ENCODE data around the gene SPPL3.
"Not testable (repeated sequence)": the region's sequence is repeated elsewhere in the genome, so short reads cannot be mapped to it uniquely, and the experiment has no call there.

Gene SPPL3

DNA sequence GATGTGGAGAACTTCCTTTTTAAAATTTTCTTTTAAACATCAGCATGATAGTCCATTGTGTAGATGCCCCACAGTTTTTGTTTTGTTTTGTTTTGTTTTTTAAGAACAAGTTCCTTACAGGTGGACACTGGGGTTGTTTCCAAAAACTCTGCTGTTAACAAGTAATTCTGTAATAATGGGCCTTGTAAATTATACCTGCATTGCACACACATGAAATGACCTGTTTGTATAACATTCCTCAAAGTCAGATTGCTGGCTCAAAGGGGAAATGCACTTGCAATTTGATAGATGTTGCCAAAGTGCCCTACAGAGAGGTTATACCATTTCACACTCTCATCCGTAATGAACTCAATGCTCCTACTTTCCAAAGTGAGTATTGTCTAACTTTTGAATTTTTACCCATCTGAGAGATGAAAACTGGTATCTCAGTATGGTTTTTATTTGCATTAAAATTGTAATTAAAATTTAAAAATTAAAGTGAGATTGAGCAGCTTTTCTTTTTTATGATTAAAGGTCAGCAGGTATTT lies 89.2 kb downstream of the SPPL3 start:
- DNase-seq, result no peak

DNA sequence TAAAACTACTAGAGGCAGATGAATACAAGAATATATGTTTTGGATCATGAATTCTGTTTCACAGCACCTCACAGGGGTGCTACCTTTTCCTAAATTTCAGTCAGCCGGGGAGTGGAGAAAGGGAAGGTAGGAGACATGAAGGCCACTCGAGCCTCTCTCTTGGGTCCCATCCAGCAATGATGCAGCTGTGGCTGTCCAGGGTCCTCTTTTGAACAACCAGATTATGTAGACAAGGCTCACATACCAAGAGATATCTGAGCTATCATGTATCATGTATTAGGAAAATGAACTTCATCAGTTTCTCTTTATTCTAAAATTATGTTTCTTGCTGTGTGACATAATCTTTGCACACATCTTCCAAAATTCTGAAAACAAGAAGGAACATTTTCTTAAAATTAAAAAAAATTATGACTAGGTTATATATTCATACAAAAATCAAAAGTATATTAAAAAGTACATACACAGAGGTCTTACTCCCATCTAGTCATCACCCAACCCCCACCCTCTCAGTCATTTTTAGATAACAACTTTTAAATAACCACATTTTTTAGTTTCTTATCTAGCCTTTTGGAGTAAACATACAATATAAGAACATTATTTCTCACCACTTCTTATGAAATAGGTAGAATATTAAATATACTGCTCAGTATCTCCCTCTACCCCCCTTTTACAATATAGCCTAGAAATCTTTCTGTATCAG lies 89.8 kb downstream of the SPPL3 start:
- DNase-seq, result no peak

DNA sequence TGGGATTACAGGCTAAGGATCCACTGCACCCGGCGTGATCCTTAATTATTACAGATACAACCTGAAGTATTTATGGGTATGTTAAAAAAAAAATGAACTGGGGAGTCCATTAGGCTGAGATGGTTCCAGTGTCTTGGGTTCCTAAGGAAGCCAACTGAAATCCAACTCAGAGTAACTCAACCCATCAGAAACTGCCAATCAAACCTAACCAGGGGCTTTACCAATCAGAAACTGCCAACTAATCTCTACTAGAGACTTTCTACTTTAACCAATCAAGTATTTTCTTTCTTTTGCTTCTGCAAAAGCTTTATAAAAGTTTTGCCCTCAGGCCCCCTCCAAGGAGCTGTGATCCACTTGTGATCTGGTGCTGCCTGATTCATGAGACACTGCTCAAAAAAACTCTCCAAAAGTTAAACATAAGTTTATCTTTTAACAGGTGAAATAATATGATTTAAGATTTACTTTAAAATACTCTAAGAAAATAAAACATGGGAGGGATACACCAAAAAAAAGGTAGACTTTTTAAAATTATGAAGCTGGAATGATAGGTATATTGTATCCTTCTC lies 90.5 kb downstream of the SPPL3 start:
- DNase-seq, result no peak

DNA sequence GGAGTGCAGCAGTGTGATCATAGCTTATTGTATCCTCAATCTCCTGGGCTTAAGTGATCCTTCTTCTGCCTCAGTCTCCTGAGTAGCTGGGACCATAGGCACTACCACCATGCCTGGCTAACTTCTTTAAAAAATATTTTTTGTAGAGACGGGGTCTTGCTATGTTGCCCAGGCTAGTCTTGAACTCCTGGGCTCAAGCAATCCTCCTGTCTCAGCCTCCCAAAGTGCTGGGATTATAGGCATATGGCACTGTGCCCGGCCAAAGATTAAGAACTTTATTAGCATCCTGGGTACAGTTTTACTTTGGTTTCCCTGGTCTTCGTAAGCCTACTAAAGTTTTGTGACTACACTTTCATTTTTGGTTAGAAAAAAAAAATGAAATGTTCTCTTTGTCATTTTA lies 94.1 kb downstream of the SPPL3 start:
- no peak for DNase-seq

DNA sequence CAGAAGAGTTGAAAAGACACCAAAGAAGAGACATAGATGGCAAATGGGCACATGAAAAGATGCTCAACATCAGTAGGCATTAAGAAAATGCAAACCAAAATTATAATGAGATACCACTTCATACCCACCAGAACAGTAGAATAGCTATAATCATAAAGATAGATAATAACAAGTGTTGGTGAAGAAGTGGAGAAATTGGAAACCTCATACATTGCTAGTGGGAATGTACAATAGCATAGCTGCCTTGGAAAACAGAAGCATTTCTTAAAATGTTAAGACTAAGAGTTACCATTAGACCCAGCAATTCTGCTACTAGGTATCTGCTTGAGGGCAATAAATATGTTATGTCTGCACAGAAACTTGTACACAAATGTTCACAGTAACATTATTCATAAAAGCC lies 99.7 kb downstream of the SPPL3 start:
- DNase-seq, result no peak

DNA sequence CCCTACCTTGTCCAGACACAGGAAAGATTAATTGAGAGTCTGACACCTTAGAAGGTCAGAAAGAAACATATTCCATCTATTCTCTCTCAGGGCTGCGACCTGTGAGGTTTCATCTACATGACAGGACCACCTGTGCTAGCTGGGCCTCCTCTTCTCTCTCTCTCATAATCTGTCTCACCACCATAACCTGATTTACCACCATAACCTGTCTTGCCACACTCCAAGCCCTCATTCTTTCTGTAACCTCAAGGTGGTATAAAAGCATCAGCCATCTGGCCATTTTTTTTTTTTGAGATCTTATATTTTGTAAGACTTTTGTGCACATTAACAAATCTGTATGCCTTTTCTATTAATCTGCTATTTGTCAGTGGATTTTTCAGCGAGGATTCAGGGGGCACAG lies 103.0 kb downstream of the SPPL3 start:
- no peak for DNase-seq

DNA sequence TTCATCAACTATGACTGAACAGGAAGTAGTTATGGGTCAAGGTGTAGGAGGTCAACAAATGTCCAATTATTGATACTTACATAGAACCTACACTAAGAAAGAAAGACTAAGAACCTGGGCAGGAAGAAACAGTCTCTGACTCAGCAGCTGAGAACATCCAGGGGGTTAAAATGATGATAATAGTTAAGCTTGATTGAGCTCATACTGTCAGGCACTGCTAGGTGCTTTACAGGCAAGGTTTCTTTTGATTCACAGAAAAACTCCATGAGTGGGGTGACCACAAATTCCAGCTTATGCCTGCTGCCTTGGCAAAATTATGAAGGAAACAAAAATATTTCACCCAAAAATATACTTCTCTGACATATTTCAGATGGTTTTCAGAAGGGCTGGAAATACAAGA lies 103.5 kb downstream of the SPPL3 start:
- no peak for DNase-seq

DNA sequence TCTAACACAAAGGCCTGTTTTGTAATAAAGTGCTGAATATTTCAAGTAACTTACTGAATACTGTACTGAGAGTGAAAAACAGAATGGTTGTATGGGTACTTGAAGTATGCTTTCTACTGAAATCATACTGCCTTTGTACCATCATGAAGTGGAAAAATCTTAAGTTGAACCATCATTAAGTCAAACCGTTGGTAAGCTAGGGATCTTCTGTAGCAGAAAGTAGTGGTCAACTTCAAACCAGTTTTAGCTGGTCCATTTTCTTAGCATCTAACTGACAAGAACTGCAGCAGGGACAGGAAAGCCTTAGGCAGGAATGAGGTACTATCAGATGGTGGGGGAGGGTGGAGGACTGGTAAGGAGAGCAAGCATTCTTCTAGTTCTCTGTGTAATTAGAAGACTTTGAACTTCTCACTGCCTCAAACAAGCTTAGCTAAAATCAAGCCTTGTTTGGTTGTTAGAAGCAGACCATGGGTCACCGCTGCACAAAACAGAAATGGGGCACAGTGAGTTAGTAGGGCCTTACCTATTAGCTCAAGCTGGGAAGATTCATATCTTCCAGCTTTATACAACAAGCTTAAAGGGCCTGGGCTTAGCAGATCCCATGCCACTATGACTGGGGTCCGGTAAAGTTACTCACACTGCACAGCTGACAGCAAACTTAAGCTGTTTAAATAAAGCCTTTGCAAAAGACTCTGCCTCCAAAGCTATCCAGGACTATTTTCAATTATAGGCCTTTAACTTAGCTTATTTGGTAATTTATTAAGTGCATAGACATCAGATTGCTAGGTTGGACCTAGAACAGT lies 104.7 kb downstream of the SPPL3 start:
- no peak for DNase-seq

DNA sequence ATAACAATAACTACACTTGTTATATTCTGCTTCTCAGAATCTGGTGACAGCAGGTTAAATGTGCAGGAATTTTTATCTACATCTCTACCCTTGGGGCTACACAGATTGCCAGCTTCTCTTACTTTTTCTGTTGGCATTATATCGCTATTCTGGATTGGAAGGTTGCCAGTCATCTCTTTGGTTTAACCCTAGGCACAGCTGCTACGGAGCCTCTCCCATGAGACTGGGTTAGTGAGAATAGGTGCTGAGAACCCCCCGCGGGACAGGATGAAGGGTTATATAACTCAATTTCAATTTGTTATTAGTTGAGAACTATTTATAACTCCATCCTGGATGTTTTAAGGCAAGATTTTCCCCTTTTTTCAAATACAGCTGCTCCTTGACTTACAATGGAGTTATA lies 105.5 kb downstream of the SPPL3 start:
- DNase-seq, result no peak

DNA sequence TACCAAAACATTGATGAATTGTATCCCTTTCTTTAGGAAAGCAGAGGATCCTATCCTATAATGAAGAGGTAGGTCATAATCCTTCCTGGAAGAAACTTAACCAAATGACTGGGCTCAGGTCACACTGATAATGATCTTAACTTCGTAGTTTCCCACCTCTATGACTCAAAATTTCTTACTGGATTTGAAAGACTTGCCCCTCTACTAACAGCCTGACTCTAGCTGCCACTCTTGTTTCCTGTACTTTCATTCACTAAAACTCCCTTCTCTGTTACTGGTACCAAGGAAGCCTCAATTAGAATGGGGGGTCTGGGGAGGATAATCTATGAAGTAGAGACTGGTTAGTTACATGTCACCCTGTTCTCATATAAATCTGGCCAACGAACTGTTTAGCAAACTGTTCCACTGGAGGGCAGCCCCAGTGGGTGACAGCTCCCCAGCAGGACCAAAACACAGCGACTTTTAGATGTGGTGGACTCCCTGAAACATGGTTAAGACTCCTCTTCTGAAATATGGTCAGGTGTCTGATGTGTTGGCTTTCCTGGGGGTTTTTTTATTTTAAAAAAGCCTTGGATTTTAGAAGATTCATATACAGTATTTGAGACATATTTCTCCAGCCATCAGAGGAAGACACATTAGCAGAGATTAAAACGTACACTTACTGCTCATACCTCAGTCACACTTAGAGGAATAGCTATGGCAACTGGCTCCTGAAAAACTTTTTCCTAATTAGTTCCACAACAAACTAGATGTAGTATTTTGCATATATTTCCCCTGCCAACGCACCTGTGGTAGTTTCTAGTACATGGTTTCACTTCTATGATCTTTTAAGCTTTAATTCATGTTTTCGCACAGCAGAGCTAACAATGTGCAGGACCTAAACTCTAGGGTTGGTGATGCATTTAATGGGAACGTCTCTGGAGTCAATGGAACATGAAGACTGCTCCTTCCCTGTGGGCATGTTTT lies 106.2 kb downstream of the SPPL3 start:
- no peak for DNase-seq

DNA sequence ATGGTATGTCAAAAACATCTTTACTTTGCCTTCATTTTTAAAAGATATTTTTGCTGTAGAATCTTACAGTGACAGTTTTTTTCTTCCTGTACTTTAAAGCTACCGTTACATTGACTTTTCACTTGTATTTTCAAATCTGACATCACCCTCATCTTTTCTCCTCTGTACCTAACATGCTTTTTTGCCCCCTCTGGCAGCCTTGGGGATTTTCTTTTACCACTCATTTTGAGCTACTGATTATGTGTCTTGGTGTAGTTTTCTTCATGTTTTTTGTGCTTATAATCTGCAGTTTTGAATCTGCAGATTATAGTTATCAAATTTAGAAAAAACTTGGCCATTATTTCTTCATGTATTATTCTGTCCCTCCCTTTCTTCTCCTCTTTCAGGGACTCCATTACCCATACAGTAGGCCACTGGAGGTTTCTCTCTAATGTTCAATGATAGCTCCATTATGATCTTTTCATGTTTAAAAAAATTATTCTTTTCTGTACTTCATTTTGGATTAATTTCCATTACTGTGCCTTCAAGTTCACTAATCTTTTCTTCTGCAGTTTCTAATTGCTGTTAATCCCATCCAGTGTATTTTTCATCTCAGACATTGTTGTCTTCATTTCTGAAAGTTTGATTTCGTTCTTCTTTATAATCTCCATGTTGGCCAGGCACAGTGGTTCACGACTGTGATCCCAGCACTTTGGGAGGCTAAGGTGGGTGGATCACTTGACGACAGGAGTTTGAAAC lies 108.5 kb downstream of the SPPL3 start:
- DNase-seq, result no peak

DNA sequence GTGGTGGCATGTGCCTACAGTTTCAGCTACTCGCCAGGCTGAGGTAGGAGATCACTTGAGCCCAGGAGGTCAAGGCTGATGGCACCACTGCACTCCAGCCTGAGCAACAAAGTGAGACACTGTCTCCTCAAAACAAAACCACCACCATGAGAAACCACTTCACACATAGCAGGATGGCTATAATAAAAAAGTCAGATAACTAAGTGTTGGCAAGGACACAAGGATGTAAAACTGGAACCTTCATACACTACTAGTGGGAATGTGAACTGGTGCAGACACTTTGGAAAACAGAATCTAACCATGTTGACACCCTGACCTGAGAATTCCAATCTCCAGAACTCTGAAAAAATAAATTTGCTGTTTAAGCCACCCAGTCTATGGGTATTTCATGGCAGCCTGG lies 110.8 kb downstream of the SPPL3 start:
- DNase-seq, result no peak

DNA sequence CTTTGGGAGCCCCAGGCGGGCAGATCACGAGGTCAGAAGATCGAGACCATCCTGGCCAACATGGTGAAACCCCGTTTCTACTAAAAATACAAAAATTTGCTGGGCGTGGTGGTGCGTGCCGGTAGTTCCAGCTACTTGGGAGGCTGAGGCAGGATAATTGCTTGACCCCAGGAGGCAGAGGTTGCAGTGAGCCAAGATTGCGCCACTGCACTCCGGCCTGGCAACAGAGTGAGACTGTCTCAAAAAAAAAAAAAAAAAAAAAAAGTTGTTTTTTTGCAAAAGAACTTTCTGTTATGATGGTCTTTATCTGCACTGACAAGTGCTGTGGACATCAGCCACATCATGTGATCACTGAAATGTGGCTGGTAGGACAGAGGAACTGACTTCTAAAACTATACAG lies 111.7 kb downstream of the SPPL3 start:
- DNase-seq, result not testable (repeated sequence)

DNA sequence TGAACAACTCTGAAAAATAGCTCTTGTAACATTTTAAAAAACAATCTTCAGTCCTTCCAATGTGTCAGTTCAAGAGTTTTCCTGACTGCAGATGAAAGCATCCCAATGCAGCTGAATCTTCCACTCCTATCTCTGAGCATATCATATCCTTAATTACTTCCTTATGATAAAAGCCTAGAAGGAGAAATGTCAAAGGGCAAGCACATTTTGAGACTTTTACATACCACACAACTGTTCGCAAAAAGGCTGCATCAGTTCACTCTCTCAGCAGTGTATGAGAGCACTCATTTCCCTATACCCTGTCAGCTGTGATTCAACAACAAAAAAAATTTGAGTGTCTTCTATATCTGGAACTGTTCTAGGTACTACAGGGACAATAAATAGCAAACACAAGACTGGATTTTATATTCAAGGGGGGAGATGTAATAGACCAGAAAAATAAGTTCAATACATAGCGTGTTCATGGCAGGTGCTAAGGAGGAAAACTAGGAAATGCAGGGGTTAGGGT lies 112.4 kb downstream of the SPPL3 start:
- DNase-seq, result no peak

DNA sequence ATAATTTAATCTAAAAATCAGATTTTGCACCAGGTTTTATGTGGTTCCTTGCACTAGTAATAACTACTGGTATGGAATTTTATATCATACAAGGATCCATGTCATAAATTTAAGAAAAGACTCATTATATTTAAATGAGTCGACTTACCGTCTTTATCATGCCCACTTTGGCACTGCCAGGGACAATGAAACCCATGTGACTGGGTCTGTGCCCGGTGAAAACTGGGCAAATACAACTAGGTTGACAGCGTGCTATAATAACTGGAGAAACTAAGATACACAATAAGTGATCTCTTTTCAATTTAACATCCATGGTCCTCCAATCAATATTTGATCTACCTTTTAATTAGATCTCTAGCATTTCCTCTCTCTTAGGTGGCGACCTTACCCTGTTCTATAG lies 114.0 kb downstream of the SPPL3 start:
- no peak for DNase-seq

DNA sequence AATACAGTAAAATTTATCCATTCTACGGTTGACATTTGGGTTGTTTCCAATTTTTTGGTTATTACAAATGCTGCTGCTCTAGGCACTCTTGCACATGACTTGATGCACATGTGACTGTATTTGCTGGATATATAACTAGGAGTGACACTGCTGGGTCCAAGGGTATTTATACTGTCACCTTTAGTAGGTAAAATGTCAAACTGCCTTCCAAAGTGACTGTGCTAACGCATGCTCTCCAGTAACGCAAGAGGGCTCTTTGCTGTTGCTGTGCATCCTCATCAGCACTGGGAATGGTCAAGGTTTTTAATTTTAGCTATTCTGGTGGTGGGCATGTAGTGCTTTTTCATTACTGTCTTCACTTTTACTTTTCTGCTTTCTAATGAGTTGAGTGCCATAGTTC lies 116.3 kb downstream of the SPPL3 start:
- no peak for DNase-seq

DNA sequence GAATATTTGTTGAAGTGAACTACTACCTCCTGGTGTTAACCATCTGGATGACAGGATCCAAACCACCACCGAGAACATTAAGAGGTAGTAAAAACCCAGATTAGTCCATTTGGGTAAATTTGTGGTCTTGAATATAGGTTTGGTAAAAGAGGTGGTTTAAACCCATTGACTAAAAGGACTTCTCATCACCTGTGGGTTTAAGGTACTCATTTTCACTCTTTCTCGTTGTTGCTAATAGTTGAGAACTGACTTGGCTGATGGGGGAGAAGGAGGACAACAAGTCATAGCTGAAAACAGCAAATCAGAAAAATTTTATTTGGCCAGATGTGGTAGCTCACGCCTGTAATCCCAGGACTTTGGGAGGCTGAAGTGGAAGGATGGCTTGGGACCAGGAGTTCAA lies 119.4 kb downstream of the SPPL3 start:
- DNase-seq, result no peak

DNA sequence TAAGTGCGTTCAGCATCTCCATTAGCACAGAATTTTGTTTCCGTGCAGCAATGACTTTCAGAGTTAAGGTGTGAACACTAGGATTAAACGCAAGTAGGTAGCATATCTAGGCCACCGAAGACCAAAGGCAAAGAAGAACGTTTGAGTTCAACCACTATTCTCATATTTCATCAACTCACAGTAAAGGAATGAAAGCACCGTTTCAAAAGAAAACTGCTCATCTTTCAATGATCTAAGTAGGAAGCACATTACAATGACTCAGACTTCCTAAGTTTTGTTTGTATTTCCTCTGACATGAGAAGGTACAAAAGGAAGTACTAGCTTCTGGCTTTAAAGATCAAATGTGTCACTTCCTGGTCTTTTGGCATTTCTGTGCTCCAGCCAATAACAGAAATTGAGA lies 121.0 kb downstream of the SPPL3 start:
- DNase-seq, result peak in 1 of 2 donors; percentile 49

DNA sequence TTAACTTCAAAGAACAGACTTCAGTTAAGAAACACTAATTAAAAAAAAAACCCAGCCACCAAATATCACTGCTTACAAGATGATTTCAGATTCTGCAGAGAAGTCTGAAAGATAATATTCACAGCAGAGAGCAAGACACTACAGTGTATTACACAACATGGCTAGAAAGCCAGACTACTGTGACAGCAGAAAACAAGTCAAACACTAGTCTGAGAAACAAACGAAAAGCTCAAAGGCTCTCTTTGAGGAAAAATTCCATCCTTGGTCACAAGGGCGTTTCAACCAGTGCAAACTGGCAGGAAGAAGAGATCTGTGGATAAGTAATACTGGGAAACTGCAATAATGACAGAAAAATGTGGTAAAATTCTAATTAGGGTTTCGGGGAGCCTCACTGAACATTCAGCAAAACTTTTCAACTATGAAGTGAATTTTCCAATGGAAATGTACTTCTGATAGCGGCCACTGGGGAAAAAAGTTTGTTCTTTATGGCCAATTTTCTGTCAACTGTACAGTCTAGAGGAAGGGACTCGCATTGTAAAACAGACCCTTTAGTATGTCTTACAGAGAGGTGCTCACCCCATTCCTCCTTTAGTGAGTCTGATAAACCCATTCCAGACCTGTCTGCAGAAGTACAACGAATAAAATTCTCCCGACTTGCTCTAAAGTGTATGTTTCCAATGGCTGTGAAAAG lies 128.2 kb downstream of the SPPL3 start:
- DNase-seq, result no peak

DNA sequence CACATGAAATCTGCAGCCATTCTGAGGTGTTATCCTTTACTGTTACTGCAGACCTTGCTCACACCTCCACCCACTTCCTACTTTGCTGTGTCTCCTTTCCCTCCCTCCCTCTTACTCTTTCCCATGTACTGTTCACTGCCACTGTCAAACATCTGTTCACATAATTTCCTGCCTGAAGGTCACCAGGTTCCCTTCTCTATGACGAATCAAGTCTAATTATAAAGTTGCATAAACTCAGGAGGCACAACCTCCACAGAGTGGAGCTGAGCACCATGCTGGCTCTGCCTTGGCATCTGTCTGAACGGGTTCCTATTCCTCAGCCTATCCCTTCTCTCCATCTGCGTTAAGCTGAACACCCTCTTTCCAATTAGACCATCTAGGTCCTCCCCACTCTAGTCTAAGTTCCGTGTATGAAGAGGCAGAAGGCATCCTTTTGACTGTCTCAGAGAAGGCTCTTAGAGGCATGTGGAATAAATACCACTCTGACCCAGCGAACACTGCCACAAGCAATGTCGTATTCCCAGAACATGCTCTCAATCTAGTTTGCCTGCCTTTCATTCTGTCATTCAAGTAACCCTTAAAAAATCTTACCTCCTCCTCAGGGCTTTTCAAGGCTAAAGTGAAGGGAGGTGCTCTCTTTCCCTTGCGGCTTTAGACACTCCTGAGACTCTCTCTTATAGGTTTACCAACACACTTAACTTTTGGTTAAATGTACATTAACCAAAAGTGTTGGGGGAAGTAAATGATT lies 129.8 kb downstream of the SPPL3 start:
- DNase-seq, result peak in 1 of 2 donors; percentile 85

All from bone marrow (tissue), 2 donors.